Panc1 (cell line): ENCODE data around the gene IDI1. TPM values are rescaled to one million over a fixed set of nuclear protein-coding genes. Genes with fewer than 3 reads are reported as not detected.
"Not testable (repeated sequence)": the region's sequence is repeated elsewhere in the genome, so short reads cannot be mapped to it uniquely, and the experiment has no call there.

Source experiments
- ATAC-seq: fragments of 200-7000 bp; cut with Tn5 transposase; 2 replicates; pipeline ENCODE4 v1.9.1; 2020; ENCODE audit warnings: mild to moderate bottlenecking, moderate library complexity
- BruUV-seq: library from RNA; stranded (reverse); fragments of 400-500 nt; replicated peaks from 2 replicates; lab custom pipeline; 2021; lab: Mats Ljungman, UMichigan
- CTCF ChIA-PET: fragments of 300-600 bp; sonication (Branson Sonifier 250); formaldehyde crosslinking; loops from one replicate; lab custom pipeline; 2022; ENCODE audit warnings: antibody characterized with exemption; lab: Charles Lee
- POLR2A ChIA-PET: fragments of 300-600 bp; sonication (Branson Sonifier 250); formaldehyde crosslinking; loops from one replicate; lab custom pipeline; 2022; ENCODE audit warnings: antibody characterized with exemption; lab: Charles Lee
- DNase-seq: peaks from one replicate; pipeline ENCODE4 v3.0.0-alpha.2; 2010; ENCODE audit warnings: low read depth, low spot score
- H3K27ac ChIP-seq: 2 replicates; pipeline ENCODE4 v1.5.1; 2011; ENCODE audit warnings: mild to moderate bottlenecking, low read length, inconsistent platforms
- H3K27me3 ChIP-seq: fragments of 200-500 bp; sonication (Bioruptor generic); 2 replicates; pipeline ENCODE4 v1.6.0; 2014; ENCODE audit warnings: low read length, inconsistent platforms; ENCODE audit not compliant: control insufficient read depth, insufficient read depth
- H3K36me3 ChIP-seq: fragments of 200-500 bp; sonication (Bioruptor generic); 2 replicates; pipeline ENCODE4 v1.5.1; 2014; ENCODE audit warnings: inconsistent platforms, mild to moderate bottlenecking, low read length, moderate library complexity; ENCODE audit not compliant: control insufficient read depth, insufficient read depth
- H3K4me1 ChIP-seq: 2 replicates; pipeline ENCODE4 v1.5.1; 2011; ENCODE audit warnings: inconsistent platforms, mild to moderate bottlenecking, low read length, moderate library complexity; ENCODE audit not compliant: control insufficient read depth, insufficient read depth
- H3K4me3 ChIP-seq, 2 experiments: 2 replicates each; pipeline ENCODE4 v1.5.1; 2011 to 2012; ENCODE audit warnings: low read depth in 2 of 2, low read length in 2 of 2, mild to moderate bottlenecking in 2 of 2, inconsistent platforms in 1 of 2, moderate library complexity in 1 of 2
- H3K9me3 ChIP-seq: fragments of 200-500 bp; sonication (Bioruptor generic); 2 replicates; pipeline ENCODE4 v1.5.1; 2014; ENCODE audit warnings: low read depth, mild to moderate bottlenecking, inconsistent platforms, low read length, moderate library complexity; ENCODE audit not compliant: control insufficient read depth, insufficient read depth
- POLR2AphosphoS5 ChIP-seq: IDR thresholded peaks from 2 replicates; pipeline ENCODE4 v1.6.1; 2012; ENCODE audit warnings: mild to moderate bottlenecking, low read depth, low read length, moderate library complexity
- SIN3A ChIP-seq: IDR thresholded peaks from 2 replicates; pipeline ENCODE4 v1.6.1; 2012; ENCODE audit warnings: low read depth, mild to moderate bottlenecking, low read length, moderate library complexity, borderline replicate concordance; ENCODE audit not compliant: insufficient read depth
- TCF7L2 ChIP-seq: IDR thresholded peaks from 2 replicates; pipeline ENCODE4 v1.6.1; 2011; ENCODE audit warnings: mild to moderate bottlenecking, low read depth, low read length, inconsistent platforms
- in situ Hi-C: cut with HindIII; loops from 2 replicates; pipeline ENCODE4 v1.10.0; 2016; ENCODE audit warnings: low sequenced_read_pairs, low pct_unique_long_range_greater_than_20kb
- intact Hi-C: fragments of 100-400 bp; cut with micrococcal nuclease; formaldehyde crosslinking; loops from one replicate; pipeline ENCODE4 v1.10.0; 2022; ENCODE audit not compliant: unreplicated experiment
- total RNA-seq: library from RNA; stranded (reverse); gene quantifications from one replicate; pipeline ENCODE4 v1.2.1, GENCODE V29; 2021; ENCODE audit not compliant: unreplicated experiment
- TF ChIP-seq, protein P1 (sequence below), 2 experiments: IDR thresholded peaks; 2 replicates each; pipeline ENCODE4 v1.6.1; 2011 to 2012; ENCODE audit warnings: low read depth in 2 of 2, control low read depth in 1 of 2, low read length in 1 of 2, mild to moderate bottlenecking in 1 of 2, moderate library complexity in 1 of 2; ENCODE audit not compliant: insufficient read depth in 1 of 2
- TF ChIP-seq, protein P2 (sequence below): fragments of 450-650 bp; IDR thresholded peaks from 2 replicates; pipeline ENCODE4 v1.5.1; 2017; ENCODE audit warnings: mild to moderate bottlenecking

Gene IDI1
- total RNA-seq, 1 experiment from 2014 or later, result 47.9 TPM

DNA sequence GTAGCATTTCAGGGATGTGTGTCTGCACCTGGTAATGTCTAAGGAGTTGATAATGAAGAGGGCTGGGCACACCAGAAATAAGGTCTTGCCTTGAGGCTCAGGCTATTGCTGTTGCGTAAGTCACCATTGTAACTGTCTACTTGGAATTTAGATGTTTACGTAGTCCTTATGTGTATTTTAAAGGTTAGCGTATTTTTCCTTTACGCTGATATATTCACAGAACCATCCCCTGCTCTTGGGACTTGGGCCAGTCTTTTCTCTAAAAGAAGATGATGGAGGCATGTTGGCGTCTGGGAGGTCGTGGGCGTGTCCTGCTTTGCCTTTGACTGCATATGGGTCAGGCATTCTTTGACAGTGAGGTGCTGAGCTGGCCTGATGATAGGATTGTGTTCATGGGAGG lies 22.0 kb upstream of the IDI1 start:
- Histone ChIP-seq H3K36me3 (no peaks in the 10 kb centered on the region), H3K9me3 (no peaks in the 10 kb centered on the region), H3K27ac (no peak overlapping the region), H3K27me3 (no peaks in the 10 kb centered on the region), H3K4me3 (no peak overlapping the region), H3K4me1 (no peaks in the 10 kb centered on the region)
- TF ChIP-seq, protein P1, sequence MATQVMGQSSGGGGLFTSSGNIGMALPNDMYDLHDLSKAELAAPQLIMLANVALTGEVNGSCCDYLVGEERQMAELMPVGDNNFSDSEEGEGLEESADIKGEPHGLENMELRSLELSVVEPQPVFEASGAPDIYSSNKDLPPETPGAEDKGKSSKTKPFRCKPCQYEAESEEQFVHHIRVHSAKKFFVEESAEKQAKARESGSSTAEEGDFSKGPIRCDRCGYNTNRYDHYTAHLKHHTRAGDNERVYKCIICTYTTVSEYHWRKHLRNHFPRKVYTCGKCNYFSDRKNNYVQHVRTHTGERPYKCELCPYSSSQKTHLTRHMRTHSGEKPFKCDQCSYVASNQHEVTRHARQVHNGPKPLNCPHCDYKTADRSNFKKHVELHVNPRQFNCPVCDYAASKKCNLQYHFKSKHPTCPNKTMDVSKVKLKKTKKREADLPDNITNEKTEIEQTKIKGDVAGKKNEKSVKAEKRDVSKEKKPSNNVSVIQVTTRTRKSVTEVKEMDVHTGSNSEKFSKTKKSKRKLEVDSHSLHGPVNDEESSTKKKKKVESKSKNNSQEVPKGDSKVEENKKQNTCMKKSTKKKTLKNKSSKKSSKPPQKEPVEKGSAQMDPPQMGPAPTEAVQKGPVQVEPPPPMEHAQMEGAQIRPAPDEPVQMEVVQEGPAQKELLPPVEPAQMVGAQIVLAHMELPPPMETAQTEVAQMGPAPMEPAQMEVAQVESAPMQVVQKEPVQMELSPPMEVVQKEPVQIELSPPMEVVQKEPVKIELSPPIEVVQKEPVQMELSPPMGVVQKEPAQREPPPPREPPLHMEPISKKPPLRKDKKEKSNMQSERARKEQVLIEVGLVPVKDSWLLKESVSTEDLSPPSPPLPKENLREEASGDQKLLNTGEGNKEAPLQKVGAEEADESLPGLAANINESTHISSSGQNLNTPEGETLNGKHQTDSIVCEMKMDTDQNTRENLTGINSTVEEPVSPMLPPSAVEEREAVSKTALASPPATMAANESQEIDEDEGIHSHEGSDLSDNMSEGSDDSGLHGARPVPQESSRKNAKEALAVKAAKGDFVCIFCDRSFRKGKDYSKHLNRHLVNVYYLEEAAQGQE (IDR thresholded peaks at IDR 0.05; ENCODE audit: insufficient read depth in 1 of 2, low read depth in 2 of 2, low read length in 1 of 2), result no peak
- TF ChIP-seq SIN3A (no peak), POLR2AphosphoS5 (no peak)
- in situ Hi-C loops, result no loop called here
- ATAC-seq (no peak), DNase-seq (no peak)
- BruUV-seq, result no TSS peak
- ChIA-PET POLR2A (no interaction called here), CTCF (no interaction called here)
- intact Hi-C loops, result no loop called here

DNA sequence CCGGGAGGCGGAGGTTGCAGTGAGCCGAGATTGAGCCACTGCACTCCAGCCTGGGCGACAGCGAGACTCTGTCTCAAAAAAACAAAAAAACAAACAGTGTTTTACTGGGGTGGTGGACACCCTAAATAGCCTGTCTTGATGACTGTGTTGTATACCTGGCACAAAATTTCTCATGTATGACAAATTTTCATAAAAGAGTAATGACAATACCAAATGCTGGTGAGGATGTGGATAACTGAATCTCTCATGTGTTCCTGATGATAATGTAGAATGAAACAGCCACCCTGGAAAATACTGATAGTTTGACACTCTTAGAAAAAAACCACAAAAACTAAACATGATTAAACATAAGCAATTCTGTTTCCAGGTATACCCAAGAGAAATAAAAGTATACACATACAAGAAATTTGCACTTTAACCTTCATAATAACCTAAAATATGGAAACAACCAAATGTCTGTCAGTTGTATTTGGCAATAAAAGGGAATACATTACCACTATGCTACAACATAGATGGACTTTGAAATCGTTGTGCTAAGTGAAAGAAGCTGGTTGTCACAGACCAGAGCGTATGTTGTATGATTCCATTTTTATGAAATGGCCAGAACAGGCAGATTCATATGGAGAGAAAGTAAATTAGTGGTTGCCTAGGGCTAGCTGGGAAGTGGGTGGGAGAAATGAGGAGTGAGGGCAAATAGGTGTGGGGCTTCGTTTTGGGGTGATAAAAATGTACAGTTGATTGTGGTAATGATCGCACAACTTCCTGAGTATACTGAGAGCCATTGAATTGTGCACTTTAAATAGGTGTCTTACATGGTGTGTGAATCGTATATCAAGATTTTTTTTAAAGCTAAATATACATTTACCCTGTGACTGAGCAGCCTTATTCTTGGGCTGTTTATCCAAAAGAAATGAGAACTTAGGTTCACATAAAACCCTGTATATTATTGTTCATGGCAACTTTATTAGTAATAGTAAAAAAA lies 19.8 kb upstream of the IDI1 start:
- H3K27ac ChIP-seq, result no peak overlapping the region
- ATAC-seq, result no peak
- no peaks in the 10 kb centered on the region for H3K36me3 ChIP-seq
- no peaks in the 10 kb centered on the region for H3K27me3 ChIP-seq
- no peak overlapping the region for H3K4me3 ChIP-seq
- TF ChIP-seq SIN3A (no peak), TCF7L2 (no peak), POLR2AphosphoS5 (no peak)
- TF ChIP-seq, protein P1 (IDR thresholded peaks at IDR 0.05; ENCODE audit: insufficient read depth in 1 of 2, low read depth in 2 of 2, low read length in 1 of 2), result no peak
- TF ChIP-seq, protein P2, sequence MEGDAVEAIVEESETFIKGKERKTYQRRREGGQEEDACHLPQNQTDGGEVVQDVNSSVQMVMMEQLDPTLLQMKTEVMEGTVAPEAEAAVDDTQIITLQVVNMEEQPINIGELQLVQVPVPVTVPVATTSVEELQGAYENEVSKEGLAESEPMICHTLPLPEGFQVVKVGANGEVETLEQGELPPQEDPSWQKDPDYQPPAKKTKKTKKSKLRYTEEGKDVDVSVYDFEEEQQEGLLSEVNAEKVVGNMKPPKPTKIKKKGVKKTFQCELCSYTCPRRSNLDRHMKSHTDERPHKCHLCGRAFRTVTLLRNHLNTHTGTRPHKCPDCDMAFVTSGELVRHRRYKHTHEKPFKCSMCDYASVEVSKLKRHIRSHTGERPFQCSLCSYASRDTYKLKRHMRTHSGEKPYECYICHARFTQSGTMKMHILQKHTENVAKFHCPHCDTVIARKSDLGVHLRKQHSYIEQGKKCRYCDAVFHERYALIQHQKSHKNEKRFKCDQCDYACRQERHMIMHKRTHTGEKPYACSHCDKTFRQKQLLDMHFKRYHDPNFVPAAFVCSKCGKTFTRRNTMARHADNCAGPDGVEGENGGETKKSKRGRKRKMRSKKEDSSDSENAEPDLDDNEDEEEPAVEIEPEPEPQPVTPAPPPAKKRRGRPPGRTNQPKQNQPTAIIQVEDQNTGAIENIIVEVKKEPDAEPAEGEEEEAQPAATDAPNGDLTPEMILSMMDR, result no peak
- ChIA-PET POLR2A (no interaction called here), CTCF (no interaction called here)
- in situ Hi-C loops, result no loop called here
- BruUV-seq, result no TSS peak
- no peaks in the 10 kb centered on the region for H3K9me3 ChIP-seq
- intact Hi-C loops, result no loop called here
- H3K4me1 ChIP-seq, result no peaks in the 10 kb centered on the region
- DNase-seq, result no peak

DNA sequence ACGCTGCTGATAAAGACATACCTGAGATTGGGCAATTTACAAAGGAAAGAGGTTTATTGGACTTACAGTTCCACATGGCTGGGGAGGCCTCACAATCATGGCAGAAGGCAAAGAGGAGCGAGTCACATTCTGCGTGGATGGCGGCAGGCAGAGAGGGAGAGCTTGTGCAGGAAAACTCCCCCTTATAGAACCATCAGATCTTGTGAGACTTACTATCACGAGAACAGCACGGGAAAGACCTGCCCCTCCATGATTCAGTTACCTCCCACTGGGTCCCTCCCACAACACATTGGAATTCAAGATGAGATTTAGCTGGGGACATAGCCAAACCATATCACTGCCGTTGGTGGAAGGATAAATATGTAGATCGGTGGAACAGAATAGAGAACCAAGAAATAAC lies 17.8 kb upstream of the IDI1 start:
- H3K4me1 ChIP-seq, H3K27me3 ChIP-seq, H3K9me3 ChIP-seq, H3K4me3 ChIP-seq, H3K36me3 ChIP-seq, CTCF ChIA-PET, H3K27ac ChIP-seq, BruUV-seq, POLR2A ChIA-PET, ATAC-seq, in situ Hi-C loops, intact Hi-C loops, DNase-seq: not testable (repeated sequence)
